B cell (primary cell): Measurements from ENCODE around the gene CDS2. TPM values are rescaled to one million over a fixed set of nuclear protein-coding genes. Genes with fewer than 3 reads are reported as not detected.

Experiments used
- ATAC-seq: fragments of 200-7000 bp; cut with Tn5 transposase; one replicate; pipeline ENCODE4 v1.10.0; 2021; ENCODE audit warnings: low read depth, mild to moderate bottlenecking, moderate number of reproducible peaks, moderate library complexity
- CTCF ChIA-PET: fragments of 350-600 bp; sonication (Branson Sonifier 250); formaldehyde crosslinking; loops from one replicate; lab custom pipeline; 2021; ENCODE audit warnings: antibody characterized with exemption, inconsistent platforms; lab: Charles Lee
- POLR2A ChIA-PET: fragments of 350-600 bp; sonication (Branson Sonifier 250); formaldehyde crosslinking; loops from one replicate; lab custom pipeline; 2021; ENCODE audit warnings: antibody characterized with exemption; lab: Charles Lee
- DNase-seq: peaks from one replicate; pipeline ENCODE4 v3.0.0; 2013
- H2AFZ ChIP-seq: 2 replicates; pipeline ENCODE4 v1.6.1; 2012; ENCODE audit warnings: mild to moderate bottlenecking, low read depth, low read length; ENCODE audit not compliant: insufficient read depth, poor library complexity, severe bottlenecking
- H3K27ac ChIP-seq, 2 donors: 1 replicate in 1 of 2; 2 replicates in 1 of 2; pipeline ENCODE4 v1.5.1; 2012 to 2013; ENCODE audit warnings: low read length in 2 of 2, mild to moderate bottlenecking in 2 of 2, moderate library complexity in 1 of 2
- H3K27me3 ChIP-seq, 4 experiments: fragments of 200-600 bp in 1 of 4; sonication (generic) in 1 of 4; replicated peaks in 1 of 4; 1 replicate in 2 of 4; 2 replicates in 2 of 4; pipeline versions ENCODE4 v1.6.1 to v1.7.0; 2013 to 2016; ENCODE audit warnings: low read length in 3 of 4, mild to moderate bottlenecking in 2 of 4, mixed read lengths in 1 of 4, moderate library complexity in 1 of 4; ENCODE audit not compliant: insufficient read depth in 4 of 4, control insufficient read depth in 3 of 4; ENCODE audit errors: control extremely low read depth in 1 of 4
- H3K36me3 ChIP-seq, 2 experiments: replicated peaks in 1 of 2; 1 replicate in 1 of 2; 2 replicates in 1 of 2; pipeline versions ENCODE4 v1.6.1 to v1.7.1; 2013; ENCODE audit warnings: low read length in 1 of 2; ENCODE audit not compliant: insufficient read depth in 2 of 2, control insufficient read depth in 1 of 2; ENCODE audit errors: control extremely low read depth in 1 of 2, extremely low read depth in 1 of 2
- H3K4me1 ChIP-seq, 2 donors: fragments of 200-600 bp in 1 of 2; sonication (generic) in 1 of 2; 1 replicate in 1 of 2; 2 replicates in 1 of 2; pipeline versions ENCODE4 v1.5.1 to v1.6.1; 2013 to 2017; ENCODE audit warnings: low read length in 2 of 2; ENCODE audit not compliant: control insufficient read depth in 2 of 2, insufficient read depth in 2 of 2
- H3K4me2 ChIP-seq: replicated peaks from 2 replicates; pipeline ENCODE3; 2012; ENCODE audit warnings: mild to moderate bottlenecking, low read depth, low read length; ENCODE audit not compliant: poor library complexity, severe bottlenecking
- H3K4me3 ChIP-seq, 5 experiments: fragments of 200-600 bp in 1 of 5; sonication (generic) in 1 of 5; 1 replicate in 3 of 5; 2 replicates in 2 of 5; pipeline versions ENCODE4 v1.5.1 to v1.7.0; 2011 to 2016; ENCODE audit warnings: low read length in 4 of 5, mild to moderate bottlenecking in 4 of 5, low read depth in 2 of 5, control low read depth in 1 of 5, moderate library complexity in 1 of 5; ENCODE audit not compliant: insufficient read depth in 1 of 5; ENCODE audit errors: control extremely low read depth in 1 of 5, extremely low read depth in 1 of 5
- H3K79me2 ChIP-seq: fragments of 200-600 bp; sonication (generic); one replicate; pipeline ENCODE4 v1.6.0; 2016; ENCODE audit warnings: low read length; ENCODE audit not compliant: control insufficient read depth, insufficient read depth
- H3K9ac ChIP-seq: fragments of 200-600 bp; sonication (generic); 2 replicates; pipeline ENCODE4 v1.6.1; 2017; ENCODE audit warnings: mild to moderate bottlenecking, low read length, moderate library complexity
- H3K9me3 ChIP-seq, 3 donors: one replicate each; pipeline versions ENCODE4 v1.6.1 to v1.7.1; 2013; ENCODE audit warnings: low read length in 2 of 3; ENCODE audit not compliant: control insufficient read depth in 2 of 3, insufficient read depth in 1 of 3; ENCODE audit errors: control extremely low read depth in 1 of 3
- H4K20me1 ChIP-seq: 2 replicates; pipeline ENCODE4 v1.6.0; 2012; ENCODE audit warnings: mild to moderate bottlenecking, low read length; ENCODE audit not compliant: insufficient read depth, control insufficient read depth, poor library complexity, severe bottlenecking
- H3K27ac Mint-ChIP-seq: one replicate; pipeline ENCODE4 v1.8.0; 2021; ENCODE audit warnings: mixed read lengths
- H3K27me3 Mint-ChIP-seq: one replicate; pipeline ENCODE4 v1.8.0; 2021; ENCODE audit warnings: mixed read lengths
- H3K4me1 Mint-ChIP-seq: one replicate; pipeline ENCODE4 v1.8.0; 2021; ENCODE audit warnings: mixed read lengths
- H3K4me3 Mint-ChIP-seq: one replicate; pipeline ENCODE4 v1.8.0; 2021; ENCODE audit warnings: mixed read lengths
- H3K9me3 Mint-ChIP-seq: one replicate; pipeline ENCODE4 v1.8.0; 2022; ENCODE audit warnings: mixed read lengths; ENCODE audit not compliant: insufficient read depth
- EZH2 ChIP-seq: IDR thresholded peaks from 2 replicates; pipeline ENCODE4 v1.6.1; 2012; ENCODE audit warnings: borderline replicate concordance, low read depth, mild to moderate bottlenecking, moderate library complexity, low read length; ENCODE audit not compliant: insufficient read depth, poor library complexity, severe bottlenecking
- whole genome bisulfite sequencing: methylation state at CpG from one replicate; pipeline ENCODE4 v1.1.5; 2013; ENCODE audit warnings: missing lambda C conversion rate; ENCODE audit not compliant: insufficient coverage; 5-methylcytosine and 5-hydroxymethylcytosine counted together
- intact Hi-C: fragments of 100-400 bp; cut with micrococcal nuclease; formaldehyde crosslinking; loops from one replicate; pipeline ENCODE4 v1.10.0; 2022
- polyA plus RNA-seq: library from polyadenylated mRNA; depleted of rRNA; stranded (reverse); fragments of >200 nt; gene quantifications from 2 replicates; pipeline ENCODE4 v1.2.3, GENCODE V29; 2012
- total RNA-seq, 2 donors: library from RNA; stranded (reverse); fragments of 120-200 nt in 1 of 2; gene quantifications; 1 replicate in 1 of 2; 2 replicates in 1 of 2; pipeline versions ENCODE4 v1.2.3 to v1.2.4, GENCODE V29; 2013 to 2022
- TF ChIP-seq, protein P1 (sequence below): fragments of 200-600 bp; IDR thresholded peaks from one replicate; pipeline ENCODE4 v1.8.0; 2022; ENCODE audit warnings: antibody characterized with exemption, mild to moderate bottlenecking

Gene CDS2
- total and polyA plus RNA-seq, 2 donors (not counting 1 experiment from before 2014, with no cell fraction given) = 17.3 to 48.6 TPM

- peaks cover 37 to 50% of the 10 kb centered on the region in 2 donors for H3K4me1 ChIP-seq
- 41% methylated on average over 3 of the region's 4 CpGs for WGBS
- ChIA-PET CTCF (interaction anchor here (1.5 kb wide), 2 partner anchors 21 to 23 kb away, joined by 4 read pairs; no protein-coding TSS in a partner anchor), POLR2A (no interaction called here)
- peak overlapping the region; percentile 23 to 68 (median 50) for H3K4me3 ChIP-seq
- TF ChIP-seq, protein P1, sequence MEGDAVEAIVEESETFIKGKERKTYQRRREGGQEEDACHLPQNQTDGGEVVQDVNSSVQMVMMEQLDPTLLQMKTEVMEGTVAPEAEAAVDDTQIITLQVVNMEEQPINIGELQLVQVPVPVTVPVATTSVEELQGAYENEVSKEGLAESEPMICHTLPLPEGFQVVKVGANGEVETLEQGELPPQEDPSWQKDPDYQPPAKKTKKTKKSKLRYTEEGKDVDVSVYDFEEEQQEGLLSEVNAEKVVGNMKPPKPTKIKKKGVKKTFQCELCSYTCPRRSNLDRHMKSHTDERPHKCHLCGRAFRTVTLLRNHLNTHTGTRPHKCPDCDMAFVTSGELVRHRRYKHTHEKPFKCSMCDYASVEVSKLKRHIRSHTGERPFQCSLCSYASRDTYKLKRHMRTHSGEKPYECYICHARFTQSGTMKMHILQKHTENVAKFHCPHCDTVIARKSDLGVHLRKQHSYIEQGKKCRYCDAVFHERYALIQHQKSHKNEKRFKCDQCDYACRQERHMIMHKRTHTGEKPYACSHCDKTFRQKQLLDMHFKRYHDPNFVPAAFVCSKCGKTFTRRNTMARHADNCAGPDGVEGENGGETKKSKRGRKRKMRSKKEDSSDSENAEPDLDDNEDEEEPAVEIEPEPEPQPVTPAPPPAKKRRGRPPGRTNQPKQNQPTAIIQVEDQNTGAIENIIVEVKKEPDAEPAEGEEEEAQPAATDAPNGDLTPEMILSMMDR = no peak
- peak overlapping the region; percentile 71 for H3K4me2 ChIP-seq
- Mint-ChIP-seq H3K27me3 (no peaks in the 10 kb centered on the region), H3K4me1 (peaks cover 51% of the 10 kb centered on the region), H3K9me3 (no peaks in the 10 kb centered on the region), H3K4me3 (peak overlapping the region; percentile 85), H3K27ac (peak overlapping the region; percentile 94)
- intact Hi-C loops = loop anchor here (1.0 to 5.0 kb wide), 4 partner anchors 49 to 106 kb away; partner anchors contain the start of genes CDS2 and SLC23A2
- H3K27ac ChIP-seq = peak overlapping the region; percentile 85 to 93
- no peaks in the 10 kb centered on the region for H3K36me3 ChIP-seq
- no peaks in the 10 kb centered on the region for H3K79me2 ChIP-seq
- H3K9me3 ChIP-seq = no peaks in the 10 kb centered on the region
- H3K27me3 ChIP-seq = no peaks in the 10 kb centered on the region
- ATAC-seq (no peak), DNase-seq (no peak)
- H3K9ac ChIP-seq = peak overlapping the region; percentile 57
- peak overlapping the region; percentile 85 for H2AFZ ChIP-seq
- no peaks in the 10 kb centered on the region for H4K20me1 ChIP-seq
These were observed 48.9 kb upstream of the CDS2 start for GRCh38 chr20:5077761-5078387.

GRCh38 chr20:5078399-5078958, 48.3 kb upstream of the CDS2 start:
- H3K36me3 ChIP-seq = no peaks in the 10 kb centered on the region
- intact Hi-C loops = loop anchor here (1.0 to 5.0 kb wide), 4 partner anchors 48 to 106 kb away; partner anchors contain the start of genes CDS2 and SLC23A2
- POLR2A ChIA-PET = no interaction called here
- H3K4me1 ChIP-seq = peaks cover 37 to 50% of the 10 kb centered on the region in 2 donors
- no peak for TF ChIP-seq EZH2
- TF ChIP-seq, protein P1 = no peak
- ATAC-seq = peak; percentile 96
- H3K27ac ChIP-seq = peak overlapping the region; percentile 85 to 93
- H3K9me3 ChIP-seq = no peaks in the 10 kb centered on the region
- no peaks in the 10 kb centered on the region for H3K79me2 ChIP-seq
- Mint-ChIP-seq H3K9me3 (no peaks in the 10 kb centered on the region), H3K27me3 (no peaks in the 10 kb centered on the region), H3K27ac (peak overlapping the region; percentile 94), H3K4me3 (peak overlapping the region; percentile 85), H3K4me1 (peaks cover 51% of the 10 kb centered on the region)
- H3K27me3 ChIP-seq = no peaks in the 10 kb centered on the region
- peak; percentile 91 for DNase-seq
- peak overlapping the region; percentile 85 for H2AFZ ChIP-seq
- H3K4me3 ChIP-seq = peak overlapping the region; percentile 23 to 68 (median 50)
- peak overlapping the region; percentile 71 for H3K4me2 ChIP-seq
- no peaks in the 10 kb centered on the region for H4K20me1 ChIP-seq
- H3K9ac ChIP-seq = peak overlapping the region; percentile 57
- CTCF ChIA-PET = interaction anchor here (1.2 to 4.1 kb wide), 3 partner anchors 22 to 320 kb away, joined by 3 to 47 read pairs (median 3); no protein-coding TSS in a partner anchor
- 0% methylated on average over 9 of the region's 11 CpGs for WGBS
